ENCODE measurements around the gene GNAO1.

The GNAO1 gene

DNA sequence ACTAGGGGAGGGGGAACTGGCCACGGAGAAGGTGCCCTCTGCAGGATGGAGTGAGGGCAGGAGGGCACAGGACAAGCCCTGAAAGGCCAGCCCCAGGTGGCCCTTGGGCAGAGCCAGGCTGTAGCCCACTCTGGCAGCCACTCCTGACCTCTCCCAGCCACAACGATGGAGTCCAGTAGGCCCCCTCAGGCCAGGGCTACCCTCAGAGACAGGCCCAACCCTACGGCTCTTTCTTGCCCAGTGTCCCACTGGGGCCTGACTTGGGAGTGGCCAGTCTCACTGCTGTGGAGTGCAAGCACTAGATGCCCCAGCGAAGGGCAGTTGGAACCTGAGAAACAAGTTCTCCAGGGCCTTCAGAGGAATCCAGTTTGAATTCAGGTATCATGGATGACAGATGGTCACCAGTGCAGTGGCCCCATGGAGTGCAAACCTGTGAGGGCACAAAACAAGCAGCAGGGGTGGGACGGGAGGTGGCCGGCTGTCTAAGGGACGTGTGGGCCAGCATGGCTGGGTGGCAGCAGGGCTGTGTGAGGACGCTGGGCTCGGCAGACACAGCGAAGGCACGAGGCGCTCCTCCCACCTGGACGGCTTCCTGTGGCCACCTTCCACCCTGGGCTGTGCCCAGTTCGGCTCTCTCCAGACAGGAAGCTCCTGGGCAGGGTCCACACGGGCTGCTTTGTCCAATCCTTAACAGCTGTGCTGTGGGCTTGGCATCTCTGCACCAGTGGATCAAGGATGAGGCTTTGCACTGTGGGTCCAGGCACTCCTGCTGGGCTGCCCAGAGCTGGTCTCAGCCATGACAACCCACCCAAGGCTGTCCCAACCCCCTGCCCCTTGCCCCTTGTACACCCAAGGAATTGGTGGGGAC lies 162.0 kb downstream of the GNAO1 start:
- DNase-seq = no peak

DNA sequence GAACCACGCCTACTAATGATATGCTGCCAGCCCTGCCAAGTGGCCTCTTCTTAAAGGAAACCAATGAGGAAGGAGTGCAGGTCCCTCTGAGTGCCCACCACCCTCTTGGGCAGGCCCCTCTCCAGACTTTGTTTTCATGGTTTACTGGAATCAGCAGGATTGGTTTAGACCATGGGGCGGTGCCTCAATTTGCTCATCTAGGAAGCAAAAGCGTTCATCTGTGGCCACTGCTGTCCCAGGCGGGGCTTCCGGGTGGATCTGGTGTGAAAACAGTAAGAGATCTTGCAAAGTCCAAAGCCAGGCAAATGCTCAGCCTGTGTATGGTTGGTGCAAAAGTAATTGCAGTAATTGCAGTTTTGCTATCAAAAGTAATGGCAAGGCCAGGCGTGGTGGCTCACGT lies 162.7 kb downstream of the GNAO1 start:
- DNase-seq = no peak

DNA sequence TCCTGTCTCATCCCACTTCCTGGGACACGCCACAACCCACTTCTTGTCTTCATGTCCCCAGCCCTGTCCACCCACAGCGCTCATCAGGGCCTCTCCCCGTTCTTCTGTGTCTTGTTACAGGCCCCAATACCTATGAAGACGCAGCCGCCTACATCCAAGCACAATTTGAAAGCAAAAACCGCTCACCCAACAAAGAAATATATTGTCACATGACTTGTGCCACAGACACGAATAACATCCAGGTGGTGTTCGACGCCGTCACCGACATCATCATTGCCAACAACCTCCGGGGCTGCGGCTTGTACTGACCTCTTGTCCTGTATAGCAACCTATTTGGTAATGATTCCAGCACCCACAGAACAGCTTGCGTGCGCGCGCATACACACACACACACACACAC lies 163.5 kb downstream of the GNAO1 start:
- DNase-seq = no peak

DNA sequence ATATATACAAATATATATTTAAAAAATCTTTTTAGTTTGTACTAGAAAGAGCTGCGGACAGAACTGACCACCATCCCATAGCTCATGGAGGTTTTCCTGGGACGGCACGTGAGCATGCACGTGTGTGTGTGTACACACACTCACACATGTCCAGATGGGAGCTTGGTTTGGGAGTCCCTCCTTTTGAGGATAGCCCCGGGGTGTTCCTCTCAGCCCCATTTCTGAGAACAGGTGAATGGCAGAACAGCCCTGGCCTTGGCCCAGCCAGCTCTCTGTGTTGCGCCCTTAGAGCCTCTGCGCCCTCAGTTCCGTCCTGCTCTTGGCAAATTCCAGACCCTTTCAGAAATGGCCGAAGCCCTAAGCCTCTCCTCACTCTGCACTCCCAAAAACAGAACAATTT lies 163.9 kb downstream of the GNAO1 start:
- DNase-seq = no peak

DNA sequence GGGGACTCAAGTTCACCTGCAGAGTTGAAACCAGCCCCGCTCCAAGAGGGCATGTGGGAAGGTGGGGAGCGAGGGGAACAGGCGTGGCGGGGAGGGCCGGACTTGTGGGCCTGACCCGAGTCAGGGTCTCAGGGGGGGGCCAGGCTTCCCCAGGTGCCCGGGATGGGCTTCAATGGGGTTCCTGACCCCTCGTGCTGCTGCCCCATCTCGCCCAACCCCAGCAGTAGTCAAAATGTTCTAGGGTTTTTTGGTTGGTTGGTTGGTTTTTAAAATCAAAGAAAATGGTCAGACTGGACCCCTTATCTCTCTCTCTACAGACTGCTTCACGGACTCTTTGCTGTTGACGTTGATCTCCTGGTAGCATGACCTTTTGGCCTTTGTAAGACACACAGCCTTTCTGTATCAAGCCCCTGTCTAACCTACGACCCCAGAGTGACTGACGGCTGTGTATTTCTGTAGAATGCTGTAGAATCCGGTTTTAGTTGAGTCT lies 164.5 kb downstream of the GNAO1 start:
- DNase-seq = no peak

DNA sequence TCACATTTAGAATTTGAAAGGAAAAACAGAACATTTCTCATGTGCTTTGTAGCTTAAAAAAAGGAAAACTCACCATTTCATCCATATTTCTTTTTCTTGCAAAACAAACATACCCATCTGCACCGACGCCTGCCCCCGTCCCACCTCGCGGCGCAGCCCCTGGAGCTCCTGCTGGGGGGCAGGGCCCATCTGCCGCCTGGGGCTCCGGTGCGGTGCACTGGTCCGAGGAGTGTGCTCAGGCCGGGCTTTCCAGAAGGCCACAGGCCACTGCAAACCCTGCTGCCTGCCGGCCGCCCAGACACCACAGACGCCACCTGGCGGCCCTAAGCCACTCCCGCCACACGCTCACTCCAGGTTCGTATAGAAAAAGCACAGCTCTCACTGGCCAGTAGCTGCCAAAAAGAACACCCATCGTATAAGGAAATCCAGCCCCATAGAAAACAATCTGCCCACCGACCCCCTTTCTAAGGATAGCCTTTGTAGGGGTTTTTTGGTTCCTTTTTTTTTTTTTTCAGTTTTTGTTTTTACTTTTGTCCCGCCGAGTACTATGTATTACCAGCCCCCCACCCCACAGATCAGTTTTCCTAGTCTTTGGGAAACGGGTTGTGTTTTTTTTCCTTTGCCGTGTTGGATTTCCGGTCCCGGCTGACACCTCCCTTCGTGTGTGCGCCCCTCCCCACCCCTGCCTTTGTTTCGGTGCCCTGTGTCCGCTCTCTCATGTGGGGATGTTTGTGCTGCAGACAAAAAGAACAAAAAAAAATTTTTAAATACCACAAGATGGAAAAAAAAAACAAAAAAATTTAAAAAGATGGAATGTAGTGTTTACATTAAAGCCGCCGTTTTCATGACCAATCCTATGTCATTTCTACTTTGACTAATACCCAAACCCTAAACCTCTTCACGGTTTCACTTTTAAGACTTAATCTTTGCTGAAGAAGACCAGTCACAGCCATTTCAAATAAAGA lies 165.3 kb downstream of the GNAO1 start:
- peak; percentile 69 for DNase-seq

DNA sequence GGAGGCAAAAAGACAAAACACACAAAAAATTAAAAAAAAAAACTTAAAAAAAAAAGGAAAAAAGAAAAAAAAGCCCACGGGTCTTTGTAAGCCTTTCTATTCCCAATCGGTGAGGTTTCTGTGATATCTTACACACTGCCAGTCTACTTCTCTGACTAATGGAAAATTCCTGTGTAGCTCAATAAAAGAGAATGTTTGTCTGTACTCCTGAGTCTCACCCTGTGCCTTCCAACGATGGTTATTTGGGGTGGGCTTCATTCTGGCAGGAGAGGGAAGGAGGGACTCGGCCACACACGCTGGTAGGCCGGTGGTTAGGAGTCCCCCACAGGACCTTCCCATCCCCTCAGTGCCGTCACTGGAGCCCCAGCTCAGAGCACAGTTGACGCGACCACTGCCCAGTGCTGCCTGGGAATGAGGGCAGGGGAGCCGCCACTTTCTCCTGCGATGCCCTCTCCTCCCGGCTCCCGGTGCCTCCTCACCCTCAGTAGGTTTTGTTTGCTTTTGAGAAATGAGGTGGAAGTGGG lies 166.0 kb downstream of the GNAO1 start:
- DNase-seq = peak; percentile 14

DNA sequence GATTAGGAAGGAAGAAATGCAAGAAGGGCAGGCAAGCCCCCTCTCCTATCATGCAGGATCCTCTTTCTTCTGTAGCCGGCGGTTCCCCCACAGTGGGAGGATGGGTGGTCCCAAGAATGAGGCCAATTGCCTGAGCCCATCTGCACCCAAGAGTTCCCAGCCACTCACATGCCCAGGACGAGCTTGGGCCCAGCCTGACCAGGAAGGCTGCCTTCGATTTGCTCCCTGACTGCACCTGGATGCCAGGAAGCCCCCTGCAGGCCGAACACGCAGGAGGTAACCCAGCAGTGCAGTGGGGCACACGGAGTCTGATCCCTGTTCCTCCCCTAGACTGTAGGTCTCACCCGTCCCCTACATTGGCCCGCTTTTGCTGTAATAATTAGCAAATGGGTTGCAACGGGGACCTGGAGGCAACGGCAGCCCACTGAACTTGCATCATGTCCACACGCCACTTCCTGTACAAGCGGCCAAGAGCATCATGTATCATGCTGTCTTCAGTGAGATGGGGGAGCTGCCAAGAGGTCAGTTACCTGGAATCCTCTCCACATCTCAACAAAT lies 166.6 kb downstream of the GNAO1 start:
- DNase-seq = no peak

DNA sequence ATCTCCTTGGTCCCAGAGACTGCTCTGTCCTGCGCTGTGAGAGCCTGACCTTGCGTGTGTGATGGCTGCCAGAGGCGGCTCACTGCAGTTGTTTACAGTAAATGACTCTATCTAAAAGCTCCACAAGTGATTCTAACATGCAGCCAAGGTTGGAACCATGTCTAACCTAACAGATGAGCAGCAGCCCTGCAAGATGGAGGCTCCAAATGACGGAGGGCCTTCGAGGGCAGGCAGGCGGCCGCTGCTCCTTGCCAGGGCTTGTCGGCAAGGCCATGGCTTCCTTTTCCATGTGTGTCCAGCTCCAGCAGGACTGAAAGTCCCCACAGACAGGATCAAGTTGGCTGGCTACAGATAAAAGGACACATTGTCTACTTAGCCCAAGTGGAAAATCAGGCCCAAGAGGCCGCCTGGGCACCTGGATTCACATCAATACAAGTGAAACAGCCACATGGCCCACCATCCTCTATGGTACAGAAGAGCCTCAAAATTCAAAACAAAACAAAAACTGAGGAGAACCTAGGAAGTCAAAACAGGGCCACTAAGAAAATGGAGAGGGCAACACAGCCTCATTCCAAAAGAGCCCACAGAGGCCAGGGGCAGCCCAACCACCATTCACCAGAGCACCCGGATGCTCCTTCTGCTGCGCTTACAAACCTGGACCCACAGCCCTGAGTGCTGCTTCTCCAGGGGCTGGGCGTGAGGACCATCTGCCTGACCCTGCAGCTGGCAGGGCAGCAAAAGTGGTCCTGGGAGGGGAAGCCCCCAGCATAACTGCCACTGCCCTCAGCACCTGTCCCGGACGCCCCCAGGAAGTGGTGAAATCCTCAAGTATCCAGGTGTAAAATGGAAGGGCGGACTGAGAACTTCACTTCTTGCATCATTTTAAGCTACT lies 169.1 kb downstream of the GNAO1 start:
- DNase-seq = no peak

DNA sequence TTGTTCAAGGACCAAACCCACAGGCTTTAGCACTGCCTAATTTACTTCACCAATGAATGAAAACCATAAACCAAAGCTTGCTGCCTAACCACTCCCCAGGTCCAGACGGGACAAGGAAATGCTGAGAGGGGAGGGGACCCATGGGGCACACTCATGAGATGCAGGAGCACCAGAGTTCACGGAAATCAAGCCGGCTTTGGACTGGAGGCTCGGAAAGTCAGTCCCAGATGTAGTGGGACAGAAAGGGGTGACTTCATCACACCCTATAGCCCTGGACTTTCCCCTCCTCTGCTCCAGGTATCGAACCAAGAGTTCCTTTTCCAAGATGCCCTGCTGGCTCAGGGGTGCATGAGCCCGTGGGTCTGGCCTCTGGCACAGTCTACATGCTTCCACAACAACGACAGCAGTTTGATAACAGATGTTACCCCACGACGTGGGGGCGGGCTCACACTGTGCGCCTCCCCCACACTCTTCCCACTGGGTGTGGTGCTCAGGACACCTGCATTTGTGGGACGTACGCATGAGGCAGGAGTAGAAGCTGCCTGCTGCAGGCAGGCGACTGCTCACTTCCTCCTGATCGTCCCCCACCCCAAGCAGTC lies 170.9 kb downstream of the GNAO1 start:
- DNase-seq = no peak

DNA sequence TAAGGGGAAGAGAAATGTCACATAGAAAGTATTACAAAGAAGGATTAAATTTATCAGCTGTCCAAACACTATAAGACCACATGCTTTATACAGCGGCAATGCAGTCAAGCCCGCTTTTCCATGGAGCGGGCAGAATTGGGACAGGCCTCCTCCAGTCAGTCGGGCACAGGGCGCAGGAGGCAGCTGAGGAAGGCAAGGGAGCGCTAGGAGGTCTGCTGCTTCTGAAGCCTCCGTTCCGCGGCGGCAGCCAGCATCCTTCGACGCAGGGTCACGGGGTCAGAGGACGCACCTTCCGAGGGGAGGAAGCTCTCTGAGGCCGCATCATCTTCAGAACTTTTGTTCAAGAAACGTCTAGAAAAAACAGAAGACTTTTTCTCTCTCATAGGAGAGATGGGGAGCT lies 171.4 kb downstream of the GNAO1 start:
- DNase-seq = no peak

DNA sequence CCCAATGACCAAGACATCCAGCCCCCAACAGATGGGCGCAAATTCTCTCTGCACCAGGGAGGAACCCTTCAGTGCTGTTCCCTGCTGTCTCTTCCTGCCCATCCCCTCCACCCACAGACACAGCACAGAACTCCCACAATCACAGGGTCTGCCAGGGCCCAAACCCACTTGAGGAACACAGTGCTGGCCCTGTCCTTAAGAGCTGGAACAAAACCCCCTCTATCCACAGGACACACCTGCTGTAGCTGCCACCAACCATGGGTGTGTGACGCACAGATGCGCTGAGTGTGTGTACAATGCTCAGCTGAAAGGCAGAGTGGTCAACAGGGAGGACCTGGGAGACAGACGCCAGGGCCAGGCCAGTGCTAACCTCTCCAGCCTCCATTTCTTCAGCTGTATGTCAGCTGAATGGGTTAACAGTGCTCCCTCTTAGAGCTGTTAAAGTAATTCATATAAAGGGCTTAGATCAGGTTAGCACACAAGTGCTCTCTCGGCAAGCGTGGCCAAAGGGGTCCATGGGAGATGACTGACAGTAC lies 172.0 kb downstream of the GNAO1 start:
- DNase-seq = no peak

DNA sequence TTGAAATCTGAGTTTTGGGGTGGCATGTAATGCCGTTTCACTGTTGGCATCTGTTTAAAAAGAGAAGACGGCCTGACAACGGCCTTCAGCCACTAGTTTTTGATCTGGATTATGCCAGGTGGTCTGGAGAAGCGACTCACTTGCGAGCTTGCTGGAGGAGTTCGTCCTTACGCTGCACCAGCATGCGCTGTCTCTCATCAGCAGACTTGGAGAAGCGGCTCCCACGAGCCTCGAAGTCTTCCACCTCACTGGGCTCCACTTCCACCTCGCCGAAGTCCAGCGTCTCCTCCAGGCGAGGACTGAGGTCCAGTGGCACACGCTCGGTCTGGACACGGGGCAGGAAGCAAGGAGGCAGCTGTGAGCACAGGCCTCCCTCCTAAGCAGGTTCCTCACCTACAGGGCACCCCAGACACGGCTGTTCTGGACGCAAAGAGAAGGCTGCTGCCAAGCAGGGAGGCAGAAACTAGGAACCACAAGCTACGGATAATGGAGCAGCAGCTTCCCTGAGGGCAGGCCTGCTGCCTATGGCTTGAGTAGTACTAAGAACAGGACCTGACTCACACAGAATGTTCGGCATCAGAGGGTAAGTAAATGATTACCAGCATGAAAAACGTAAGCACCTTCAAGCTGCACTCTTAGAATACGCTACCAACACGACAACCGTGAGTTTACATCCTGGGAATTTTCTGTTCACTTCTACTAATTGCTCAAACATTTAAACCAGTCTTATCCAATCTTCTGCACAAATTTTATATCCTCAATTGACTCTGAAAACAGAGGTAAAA lies 172.7 kb downstream of the GNAO1 start:
- no peak for DNase-seq

DNA sequence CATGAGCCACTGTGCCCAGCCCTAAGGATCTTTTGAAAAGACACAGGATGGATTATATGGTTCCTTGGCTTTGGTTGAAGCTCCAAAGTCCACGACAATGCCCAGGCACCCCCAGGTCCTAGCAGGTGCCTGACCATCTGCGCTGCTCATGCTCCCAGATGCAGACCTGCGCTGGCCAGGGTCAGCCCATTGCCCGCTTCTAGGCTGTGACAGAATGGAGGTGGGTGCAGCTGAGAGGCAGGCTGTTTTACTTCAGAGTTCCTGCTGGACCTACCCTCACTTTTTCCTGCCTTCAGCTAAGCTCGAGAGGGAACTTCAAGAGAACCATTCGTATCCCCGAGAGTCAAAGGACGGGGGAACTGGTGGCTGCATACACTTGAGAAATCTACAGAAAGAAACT lies 173.6 kb downstream of the GNAO1 start:
- no peak for DNase-seq

DNA sequence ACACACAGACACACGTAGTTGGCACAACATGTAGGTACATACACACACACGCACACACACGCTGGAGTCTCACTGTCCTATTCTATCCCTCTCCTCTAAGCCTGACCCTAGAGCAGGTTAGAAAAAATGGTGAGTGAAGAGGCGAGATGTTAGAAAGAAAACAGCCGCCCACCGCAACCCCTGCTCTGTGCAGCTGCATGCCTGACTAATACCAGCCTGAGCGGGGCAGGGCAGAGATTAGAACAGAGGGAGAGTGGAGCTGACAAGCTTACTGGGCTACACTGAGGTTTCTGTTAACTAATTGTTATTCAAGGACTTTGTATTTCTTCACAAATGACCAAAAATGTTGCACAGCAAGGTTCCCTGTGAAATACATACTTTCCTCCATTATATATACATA lies 174.3 kb downstream of the GNAO1 start:
- no peak for DNase-seq

DNA sequence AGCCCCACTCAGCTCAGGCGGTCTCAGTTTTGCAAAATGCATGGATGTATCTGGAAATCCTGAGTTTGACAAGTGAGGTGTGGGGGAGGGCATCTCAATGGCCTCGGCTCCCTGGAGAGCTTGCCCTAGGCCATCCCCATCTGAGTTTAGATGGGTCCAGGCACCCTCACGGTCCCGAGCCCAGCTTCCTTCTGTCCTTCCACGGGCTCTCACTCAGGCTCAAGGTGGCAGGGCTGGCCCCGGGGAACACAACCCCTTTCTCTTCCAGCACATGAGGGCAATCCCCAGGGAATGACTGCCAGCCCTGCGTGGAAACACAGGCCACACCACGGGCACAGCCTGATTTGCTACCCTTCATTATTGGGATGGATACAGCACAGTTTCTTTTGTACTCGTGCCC lies 175.7 kb downstream of the GNAO1 start:
- no peak for DNase-seq

DNA sequence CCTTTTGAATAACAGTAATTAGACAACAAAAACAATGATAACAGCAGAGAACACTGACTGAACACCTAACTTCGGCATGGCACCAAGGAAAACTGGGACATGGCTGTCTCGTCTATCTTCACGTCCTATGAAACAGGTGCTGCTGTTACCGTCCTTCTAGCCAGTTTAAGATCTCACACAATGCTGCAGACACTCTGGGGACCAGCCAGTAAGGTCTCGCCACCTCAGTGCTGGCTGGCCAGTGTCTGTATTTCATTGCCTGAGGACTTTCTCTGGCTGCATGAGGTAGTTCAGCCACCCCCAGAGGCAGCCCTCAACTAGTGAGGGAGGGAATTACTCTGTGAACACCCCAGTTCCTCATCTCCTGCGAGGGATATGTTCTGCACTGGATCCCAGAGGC lies 176.5 kb downstream of the GNAO1 start:
- no peak for DNase-seq

DNA sequence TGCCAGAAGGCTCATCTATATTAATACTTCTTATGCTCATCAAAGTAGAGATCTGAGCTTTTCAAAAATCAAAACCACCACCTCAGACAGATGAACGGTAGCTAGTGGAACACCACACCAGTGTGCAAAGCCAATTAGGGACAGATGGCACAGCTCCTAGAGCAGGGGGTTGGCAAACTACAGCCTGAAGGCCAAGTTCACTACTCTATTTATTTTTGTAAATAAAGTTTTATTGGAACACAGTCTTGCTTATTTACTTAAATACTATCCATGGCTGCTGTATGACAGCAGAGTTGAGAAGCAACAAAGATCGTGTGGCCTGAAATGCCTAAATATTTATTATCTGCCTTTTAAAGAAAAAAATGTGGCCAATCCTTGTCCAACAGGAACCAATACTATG lies 177.3 kb downstream of the GNAO1 start:
- DNase-seq = no peak

DNA sequence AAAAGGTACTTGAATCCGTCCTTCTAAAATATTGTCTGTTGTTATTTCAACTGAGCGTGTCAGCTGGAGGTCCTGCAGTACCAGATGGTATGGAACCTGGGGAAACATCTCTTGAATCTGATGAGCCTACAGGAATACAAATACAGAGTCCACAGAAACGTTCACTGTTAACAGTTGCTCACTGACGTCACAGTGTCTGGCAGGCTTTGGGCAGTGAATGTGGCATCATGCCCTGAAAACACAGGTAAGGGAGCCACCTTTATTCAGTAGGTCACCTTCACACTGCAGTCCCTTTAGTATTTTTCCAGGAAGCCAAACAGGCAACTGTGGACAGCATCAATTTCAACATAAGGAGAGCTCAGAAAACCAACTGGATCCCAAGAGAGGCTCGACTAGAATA lies 177.9 kb downstream of the GNAO1 start:
- DNase-seq = no peak

DNA sequence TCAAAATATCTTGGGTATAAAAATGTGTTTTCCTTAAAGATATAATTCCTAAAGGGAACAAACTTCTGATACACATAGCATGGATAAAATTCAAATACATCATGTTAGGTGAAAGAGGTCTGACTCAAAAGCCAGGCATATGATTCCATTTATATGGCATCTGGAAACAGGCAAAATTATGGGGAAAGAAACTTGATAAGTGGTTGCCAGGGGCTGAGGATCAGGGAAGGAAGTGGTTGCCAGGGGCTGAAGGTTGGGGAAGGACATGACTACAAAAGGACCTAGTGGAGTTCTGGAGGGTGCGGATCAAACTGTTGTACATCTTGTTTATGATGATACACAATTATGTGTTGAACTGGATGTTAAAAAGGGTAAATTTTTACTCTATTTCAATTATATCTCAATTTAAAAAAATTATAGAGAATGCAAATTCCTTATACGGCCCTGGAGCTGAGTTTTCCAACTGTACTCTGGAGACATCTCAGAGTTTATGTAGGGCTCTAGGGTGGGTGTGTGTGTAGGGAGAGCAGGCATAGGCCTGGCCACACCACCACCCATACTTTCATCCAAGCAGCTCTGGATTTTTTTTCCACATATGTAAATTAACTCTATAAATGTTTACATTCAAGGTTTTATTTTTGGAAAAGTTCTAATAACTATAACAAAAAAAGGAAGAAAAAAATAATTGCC lies 179.0 kb downstream of the GNAO1 start:
- DNase-seq = no peak

Data from stimulated activated CD4-positive, alpha-beta T cell treated with anti-CD3 and anti-CD28 coated beads, Interleukin-15, amount 100 ng/mL, for 24 hours (primary cell).